Lower lobe of right lung (tissue), 2 donors: Measurements from ENCODE around the gene RCN1. TPM values are rescaled to one million over a fixed set of nuclear protein-coding genes. Genes with fewer than 3 reads are reported as not detected.
"Not testable (repeated sequence)": the region's sequence is repeated elsewhere in the genome, so short reads cannot be mapped to it uniquely, and the experiment has no call there.

Source experiments
- ATAC-seq, 2 donors: fragments of 200-7000 bp; cut with Tn5 transposase; one replicate each; pipeline ENCODE4 v1.9.1; 2020 to 2022; ENCODE audit warnings: mild to moderate bottlenecking in 2 of 2, moderate library complexity in 2 of 2
- DNase-seq: peaks from one replicate; pipeline ENCODE4 v3.0.0-alpha.2; 2020
- H3K27ac ChIP-seq: fragments of 200-600 bp; one replicate; pipeline ENCODE4 v1.8.0; 2022
- H3K27me3 ChIP-seq: fragments of 200-600 bp; one replicate; pipeline ENCODE4 v1.8.0; 2022; ENCODE audit warnings: low read depth
- H3K36me3 ChIP-seq: fragments of 200-600 bp; one replicate; pipeline ENCODE4 v1.8.0; 2022; ENCODE audit warnings: mild to moderate bottlenecking
- H3K4me1 ChIP-seq: fragments of 200-600 bp; one replicate; pipeline ENCODE4 v1.8.0; 2022
- H3K4me3 ChIP-seq: fragments of 200-600 bp; one replicate; pipeline ENCODE4 v1.8.0; 2022; ENCODE audit warnings: mild to moderate bottlenecking
- H3K9me3 ChIP-seq: fragments of 200-600 bp; one replicate; pipeline ENCODE4 v1.8.0; 2022
- intact Hi-C: fragments of 100-400 bp; cut with DNase I; formaldehyde crosslinking; loops from one replicate; pipeline ENCODE4 v1.11.0; 2022
- total RNA-seq: library from RNA; stranded (reverse); fragmentation: NEBNext Ultra II Directional; extraction: Animal tissue kit (Norgen Biotek cat#: 25700); gene quantifications from one replicate; pipeline ENCODE4 v1.2.1, GENCODE V29; 2021
- TF ChIP-seq, protein P1 (sequence below): fragments of 200-600 bp; IDR thresholded peaks from one replicate; pipeline ENCODE4 v1.8.0; 2022; ENCODE audit warnings: antibody characterized with exemption, mild to moderate bottlenecking
- donor health status: DM: no; HTN: yes; CAD: no; lungs with severe emphysema.

The RCN1 gene
- total RNA-seq, 1 donor from 2014 or later = 72.6 TPM

DNA sequence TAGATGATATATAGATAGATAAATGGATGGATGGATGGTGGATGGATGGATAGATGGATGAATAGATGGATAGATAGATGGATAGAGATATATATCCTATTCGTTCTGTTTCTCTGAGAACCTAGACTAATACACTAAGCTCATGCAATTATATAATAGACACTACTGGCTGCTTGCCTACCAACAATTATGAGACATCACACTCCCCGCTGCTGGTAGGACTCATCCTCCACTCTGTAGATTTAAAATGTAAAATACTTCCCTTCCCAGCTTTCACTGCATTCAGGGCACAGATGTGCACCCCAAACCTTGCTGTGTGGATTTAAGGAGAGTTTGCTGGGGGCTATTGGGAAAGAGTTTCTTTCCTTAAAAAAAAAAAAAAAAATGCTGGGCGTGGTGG lies 28.3 kb upstream of the RCN1 start:
- no peaks in the 10 kb centered on the region for H3K9me3 ChIP-seq
- intact Hi-C loops = no loop called here
- TF ChIP-seq, protein P1, sequence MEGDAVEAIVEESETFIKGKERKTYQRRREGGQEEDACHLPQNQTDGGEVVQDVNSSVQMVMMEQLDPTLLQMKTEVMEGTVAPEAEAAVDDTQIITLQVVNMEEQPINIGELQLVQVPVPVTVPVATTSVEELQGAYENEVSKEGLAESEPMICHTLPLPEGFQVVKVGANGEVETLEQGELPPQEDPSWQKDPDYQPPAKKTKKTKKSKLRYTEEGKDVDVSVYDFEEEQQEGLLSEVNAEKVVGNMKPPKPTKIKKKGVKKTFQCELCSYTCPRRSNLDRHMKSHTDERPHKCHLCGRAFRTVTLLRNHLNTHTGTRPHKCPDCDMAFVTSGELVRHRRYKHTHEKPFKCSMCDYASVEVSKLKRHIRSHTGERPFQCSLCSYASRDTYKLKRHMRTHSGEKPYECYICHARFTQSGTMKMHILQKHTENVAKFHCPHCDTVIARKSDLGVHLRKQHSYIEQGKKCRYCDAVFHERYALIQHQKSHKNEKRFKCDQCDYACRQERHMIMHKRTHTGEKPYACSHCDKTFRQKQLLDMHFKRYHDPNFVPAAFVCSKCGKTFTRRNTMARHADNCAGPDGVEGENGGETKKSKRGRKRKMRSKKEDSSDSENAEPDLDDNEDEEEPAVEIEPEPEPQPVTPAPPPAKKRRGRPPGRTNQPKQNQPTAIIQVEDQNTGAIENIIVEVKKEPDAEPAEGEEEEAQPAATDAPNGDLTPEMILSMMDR = no peak
- DNase-seq (no peak), ATAC-seq (no peak)
- no peaks in the 10 kb centered on the region for H3K36me3 ChIP-seq
- H3K27ac ChIP-seq = no peak overlapping the region
- H3K4me3 ChIP-seq = no peak overlapping the region
- H3K4me1 ChIP-seq = no peaks in the 10 kb centered on the region
- no peaks in the 10 kb centered on the region for H3K27me3 ChIP-seq

DNA sequence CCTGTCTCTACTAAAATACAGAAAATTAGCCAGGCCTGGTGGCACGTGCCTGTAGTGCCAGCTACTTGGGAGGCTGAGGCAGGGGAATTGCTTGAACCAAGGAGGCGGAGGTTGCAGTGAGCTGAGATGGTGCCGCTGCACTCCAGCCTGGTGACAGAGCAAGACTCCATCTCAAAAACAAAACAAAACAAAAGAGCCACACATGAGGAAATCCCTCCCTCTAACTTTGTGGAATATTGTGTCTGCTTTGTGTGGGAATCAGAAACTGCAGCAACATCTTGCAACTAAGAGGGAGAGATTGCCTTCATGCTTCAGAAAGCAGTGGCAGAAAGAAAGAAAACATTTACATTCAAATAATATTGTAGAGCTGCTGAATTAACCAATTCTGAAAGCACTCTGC lies 27.8 kb upstream of the RCN1 start:
- H3K4me3 ChIP-seq, DNase-seq, H3K9me3 ChIP-seq, H3K27me3 ChIP-seq, H3K27ac ChIP-seq, intact Hi-C loops, ATAC-seq, H3K4me1 ChIP-seq, H3K36me3 ChIP-seq: not testable (repeated sequence)

DNA sequence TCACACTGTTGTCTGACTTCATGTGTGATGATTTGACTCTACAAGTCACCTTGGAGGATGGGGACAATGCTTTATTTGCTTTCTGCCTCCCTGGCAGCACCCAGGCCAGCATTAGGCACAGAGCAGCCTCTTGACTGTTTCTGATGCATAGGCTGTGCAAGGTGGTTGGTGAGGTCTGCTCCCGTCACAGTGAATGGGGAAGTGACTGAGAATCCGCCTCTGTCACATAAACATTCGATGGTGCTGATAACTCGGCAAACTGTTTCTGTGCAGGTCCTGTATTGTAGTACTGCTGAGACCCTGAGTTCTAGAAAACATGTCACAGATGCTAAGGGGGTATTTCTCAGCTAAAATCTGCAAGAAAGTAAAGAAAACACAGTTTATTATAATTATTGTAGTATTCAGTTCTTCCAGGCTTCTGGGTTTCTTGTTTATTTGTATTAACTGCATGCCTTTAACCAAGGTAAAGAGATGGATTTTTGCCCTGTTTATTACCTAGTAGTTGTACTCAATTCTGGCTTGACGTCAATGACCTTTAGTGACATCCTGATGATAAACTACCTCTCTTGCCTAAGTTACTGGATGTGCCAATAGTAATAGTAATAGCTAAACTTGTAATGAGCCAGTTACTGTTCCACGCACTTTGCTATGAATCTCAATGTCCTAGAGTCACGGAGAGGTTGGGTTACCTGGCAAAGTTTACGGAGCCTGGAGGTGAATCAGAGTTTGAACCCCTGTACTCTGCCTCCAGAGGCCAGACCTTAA lies 24.8 kb upstream of the RCN1 start:
- TF ChIP-seq, protein P1 = no peak
- Histone ChIP-seq H3K4me3 (no peak overlapping the region), H3K36me3 (no peaks in the 10 kb centered on the region), H3K4me1 (no peaks in the 10 kb centered on the region), H3K9me3 (no peaks in the 10 kb centered on the region), H3K27ac (no peak overlapping the region), H3K27me3 (peaks cover 11% of the 10 kb centered on the region)
- no peak for ATAC-seq
- intact Hi-C loops = no loop called here
- no peak for DNase-seq

DNA sequence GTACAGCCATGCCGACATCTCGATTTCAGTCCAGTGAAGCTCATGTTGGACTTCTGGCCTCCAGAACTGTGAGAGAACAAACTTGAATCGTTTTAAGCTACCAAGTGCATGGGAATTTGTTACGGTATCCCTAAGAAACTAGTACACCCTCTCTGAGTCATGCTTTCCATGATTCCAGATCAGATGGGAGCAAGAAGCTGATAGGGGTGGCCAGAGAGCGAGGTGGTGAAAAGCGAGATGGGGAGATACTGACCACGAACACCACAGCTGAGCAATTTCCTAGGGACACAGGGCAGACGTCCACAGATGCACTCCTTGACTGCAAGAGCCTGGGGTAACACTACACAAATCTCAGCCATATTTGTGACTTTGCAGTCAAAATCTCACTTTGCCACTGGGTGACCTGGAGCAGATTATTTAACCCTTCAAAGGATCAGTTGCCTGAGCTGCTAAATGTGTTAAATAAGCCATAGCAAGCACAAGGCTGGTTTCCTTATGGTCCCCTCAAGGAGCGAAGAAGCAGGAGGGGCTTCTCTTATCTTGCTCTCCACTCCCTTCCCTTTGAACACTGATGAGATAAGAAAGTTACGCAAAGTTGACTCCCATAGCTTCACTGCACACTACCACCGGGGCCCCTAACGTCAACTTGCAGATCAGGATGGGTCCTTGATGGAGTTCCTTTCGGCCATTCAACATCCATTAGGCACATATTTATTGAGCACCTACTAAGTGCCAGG lies 22.6 kb upstream of the RCN1 start:
- DNase-seq = no peak

DNA sequence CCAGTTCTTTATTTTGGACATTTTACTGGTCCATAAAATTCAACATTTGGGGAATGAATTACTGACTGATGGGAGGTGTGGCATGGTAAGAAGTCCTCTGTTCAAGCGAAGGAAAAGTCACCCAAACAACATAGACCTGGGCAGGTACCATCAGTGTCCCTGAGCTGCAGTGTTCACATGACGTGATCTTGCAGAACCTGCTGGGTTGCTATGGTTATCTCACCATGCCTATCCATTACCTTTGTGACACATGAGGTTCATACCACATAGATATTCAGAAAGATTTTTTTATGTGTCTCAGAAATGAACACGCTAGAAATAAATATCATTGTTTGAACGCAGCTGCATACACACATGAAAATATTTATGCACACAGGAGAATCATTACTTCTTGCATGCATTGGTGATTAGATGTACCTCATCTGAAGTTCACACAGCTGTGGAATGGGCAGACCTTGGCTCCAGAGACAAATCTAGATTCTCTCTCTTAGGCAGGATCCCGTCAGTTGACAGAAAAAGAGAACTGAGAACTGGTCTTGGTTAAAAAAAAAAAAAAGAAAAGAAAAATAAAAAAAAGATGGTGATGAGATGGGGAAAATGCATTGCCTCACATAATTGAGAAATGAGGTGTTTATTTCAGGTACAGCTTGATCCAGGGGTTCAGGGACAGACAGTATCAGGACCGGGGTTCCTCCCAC lies 21.4 kb upstream of the RCN1 start:
- Histone ChIP-seq H3K27ac (no peak overlapping the region), H3K36me3 (no peaks in the 10 kb centered on the region), H3K9me3 (no peaks in the 10 kb centered on the region), H3K4me1 (no peaks in the 10 kb centered on the region), H3K27me3 (peaks cover 11% of the 10 kb centered on the region), H3K4me3 (no peak overlapping the region)
- no peak for ATAC-seq
- no peak for DNase-seq
- TF ChIP-seq, protein P1 = no peak
- intact Hi-C loops = no loop called here

More for the DNA sequence above, 22.6 kb upstream of the RCN1 start:
- TF ChIP-seq, protein P1 = no peak
- Histone ChIP-seq H3K4me1 (no peaks in the 10 kb centered on the region), H3K27ac (no peak overlapping the region), H3K9me3 (no peaks in the 10 kb centered on the region), H3K27me3 (peaks cover 11% of the 10 kb centered on the region), H3K4me3 (no peak overlapping the region), H3K36me3 (no peaks in the 10 kb centered on the region)
- intact Hi-C loops = no loop called here
- ATAC-seq = no peak
